Measurements from ENCODE around the gene UFSP2.

UFSP2 gene

GRCh38 chr4:185352741-185353140, 73.0 kb downstream of the UFSP2 start:
- DNase-seq (ENCODE audit: low read depth) = no peak

- no peak for DNase-seq (ENCODE audit: low read depth)
Measured at GRCh38 chr4:185352202-185352601, 73.6 kb downstream of the UFSP2 start.

- DNase-seq (ENCODE audit: low read depth) = no peak
Measured at GRCh38 chr4:185351691-185352090, 74.1 kb downstream of the UFSP2 start.

All from stimulated activated CD8-positive, alpha-beta memory T cell treated with anti-CD3 and anti-CD28 coated beads, Interleukin-15, amount 100 ng/mL, for 1 hour (primary cell).